A549 (cell line): Measurements from ENCODE around the gene STAG3.

Experiments
- CBX2 ChIP-seq: fragments of 200-600 bp; sonication (generic); IDR thresholded peaks from 2 replicates; pipeline ENCODE4 v1.6.1; 2016; ENCODE audit warnings: low read depth, mild to moderate bottlenecking, borderline replicate concordance
- CTCF ChIP-seq: fragments of >200 bp; sonication (Bioruptor Twin); formaldehyde crosslinking; IDR thresholded peaks from 3 replicates; pipeline ENCODE4 v1.5.1; 2016
- MAFK ChIP-seq: fragments of 450-650 bp; IDR thresholded peaks from 2 replicates; pipeline ENCODE4 v1.6.1; 2014; ENCODE audit not compliant: partially characterized antibody
- NPAS2 ChIP-seq: fragments of 250-450 bp; sonication (Bioruptor Pico); IDR thresholded peaks from 2 replicates; pipeline ENCODE4 v1.8.0; 2022; ENCODE audit warnings: mild to moderate bottlenecking, moderate library complexity, borderline replicate concordance
- POLR2A ChIP-seq: IDR thresholded peaks from 2 replicates; pipeline ENCODE4 v1.6.1; 2012; ENCODE audit warnings: mild to moderate bottlenecking, low read length
- RFX5 ChIP-seq: fragments of 450-650 bp; IDR thresholded peaks from 2 replicates; pipeline ENCODE4 v1.7.1; 2014; ENCODE audit warnings: antibody characterized with exemption, mild to moderate bottlenecking, moderate library complexity
- TF ChIP-seq, protein P1 (sequence below): IDR thresholded peaks from 2 replicates; pipeline ENCODE4 v1.6.1; 2012
- TF ChIP-seq, protein P2 (sequence below): fragments of 200-600 bp; sonication (generic); IDR thresholded peaks from 2 replicates; pipeline ENCODE4 v1.6.1; 2016; ENCODE audit warnings: antibody characterized with exemption, mild to moderate bottlenecking, moderate library complexity

DNA sequence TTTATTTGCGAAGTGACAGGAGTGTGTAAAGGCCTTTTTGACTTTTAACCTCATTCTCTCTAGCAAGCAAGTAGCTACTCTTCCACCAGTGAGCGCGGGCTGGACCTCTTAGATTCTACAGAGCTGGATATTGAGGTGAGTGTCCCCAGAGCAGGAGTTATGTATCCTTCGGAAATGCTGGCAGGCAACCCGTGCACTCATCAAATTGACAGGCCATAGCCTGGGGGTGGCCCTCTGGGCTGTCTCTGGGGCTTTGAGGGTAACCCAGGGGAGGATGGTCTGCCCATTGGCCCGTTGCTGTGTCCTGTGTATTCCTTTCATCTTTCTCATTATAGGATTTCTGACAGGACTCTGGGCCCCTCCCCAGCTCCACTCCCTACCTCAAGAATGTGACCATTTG is 36.0 kb downstream of the STAG3 start:
- TF ChIP-seq MAFK (no peak), NPAS2 (CRISPR knock-in tag) (no peak), CBX2 (no peak), CTCF (no peak), RFX5 (no peak), POLR2A (no peak)
- TF ChIP-seq, protein P1, sequence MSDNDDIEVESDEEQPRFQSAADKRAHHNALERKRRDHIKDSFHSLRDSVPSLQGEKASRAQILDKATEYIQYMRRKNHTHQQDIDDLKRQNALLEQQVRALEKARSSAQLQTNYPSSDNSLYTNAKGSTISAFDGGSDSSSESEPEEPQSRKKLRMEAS: no peak
- TF ChIP-seq, protein P2, sequence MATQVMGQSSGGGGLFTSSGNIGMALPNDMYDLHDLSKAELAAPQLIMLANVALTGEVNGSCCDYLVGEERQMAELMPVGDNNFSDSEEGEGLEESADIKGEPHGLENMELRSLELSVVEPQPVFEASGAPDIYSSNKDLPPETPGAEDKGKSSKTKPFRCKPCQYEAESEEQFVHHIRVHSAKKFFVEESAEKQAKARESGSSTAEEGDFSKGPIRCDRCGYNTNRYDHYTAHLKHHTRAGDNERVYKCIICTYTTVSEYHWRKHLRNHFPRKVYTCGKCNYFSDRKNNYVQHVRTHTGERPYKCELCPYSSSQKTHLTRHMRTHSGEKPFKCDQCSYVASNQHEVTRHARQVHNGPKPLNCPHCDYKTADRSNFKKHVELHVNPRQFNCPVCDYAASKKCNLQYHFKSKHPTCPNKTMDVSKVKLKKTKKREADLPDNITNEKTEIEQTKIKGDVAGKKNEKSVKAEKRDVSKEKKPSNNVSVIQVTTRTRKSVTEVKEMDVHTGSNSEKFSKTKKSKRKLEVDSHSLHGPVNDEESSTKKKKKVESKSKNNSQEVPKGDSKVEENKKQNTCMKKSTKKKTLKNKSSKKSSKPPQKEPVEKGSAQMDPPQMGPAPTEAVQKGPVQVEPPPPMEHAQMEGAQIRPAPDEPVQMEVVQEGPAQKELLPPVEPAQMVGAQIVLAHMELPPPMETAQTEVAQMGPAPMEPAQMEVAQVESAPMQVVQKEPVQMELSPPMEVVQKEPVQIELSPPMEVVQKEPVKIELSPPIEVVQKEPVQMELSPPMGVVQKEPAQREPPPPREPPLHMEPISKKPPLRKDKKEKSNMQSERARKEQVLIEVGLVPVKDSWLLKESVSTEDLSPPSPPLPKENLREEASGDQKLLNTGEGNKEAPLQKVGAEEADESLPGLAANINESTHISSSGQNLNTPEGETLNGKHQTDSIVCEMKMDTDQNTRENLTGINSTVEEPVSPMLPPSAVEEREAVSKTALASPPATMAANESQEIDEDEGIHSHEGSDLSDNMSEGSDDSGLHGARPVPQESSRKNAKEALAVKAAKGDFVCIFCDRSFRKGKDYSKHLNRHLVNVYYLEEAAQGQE: no peak
